ENCODE data around the gene YPEL2.

The YPEL2 gene

DNA sequence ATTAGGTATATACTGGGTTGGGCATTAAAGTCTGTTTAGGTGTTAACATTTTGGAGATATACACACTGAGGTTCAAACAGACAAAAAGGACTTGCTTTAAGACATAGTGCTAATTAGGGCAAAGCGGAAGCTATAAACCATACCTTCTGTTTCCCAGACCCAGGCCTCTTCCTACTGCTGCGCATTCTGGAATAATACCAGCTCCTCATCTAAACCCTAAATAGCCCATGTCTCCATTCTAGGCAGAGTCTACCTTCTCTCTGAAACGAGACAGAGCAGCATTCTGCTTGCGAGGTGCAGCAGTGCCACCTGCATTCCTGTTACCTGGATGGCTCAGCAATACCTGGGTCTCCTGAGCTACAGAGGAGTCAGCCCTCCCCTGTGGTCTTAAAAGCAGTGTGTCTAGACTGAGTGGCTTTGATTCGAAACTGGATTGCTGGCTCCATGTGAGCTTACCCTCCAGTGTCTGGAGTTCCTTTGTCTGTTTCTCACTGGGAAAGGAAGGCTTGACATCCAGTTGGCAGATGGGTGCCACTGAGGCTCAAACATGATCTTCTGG lies 6.4 kb downstream of the YPEL2 start:
- no peak for TF ChIP-seq POLR2AphosphoS5 (IDR thresholded peaks at IDR 0.05; ENCODE audit: low read depth, low read length)
- no peak for TF ChIP-seq FOXP2 (optimal IDR thresholded peaks at IDR 0.05; ENCODE audit: borderline replicate concordance, extremely low read depth, extremely low read length, insufficient read depth)
- TF ChIP-seq TAF1 (IDR thresholded peaks at IDR 0.05; ENCODE audit: borderline replicate concordance, insufficient read depth, low read length): no peak
- no peak for TF ChIP-seq SIN3A (IDR thresholded peaks at IDR 0.05; ENCODE audit: borderline replicate concordance, insufficient read depth, low read length)
- TF ChIP-seq REST (IDR thresholded peaks at IDR 0.05; ENCODE audit: insufficient read depth in 1 of 2, low read depth in 2 of 2, low read length in 2 of 2): no peak

DNA sequence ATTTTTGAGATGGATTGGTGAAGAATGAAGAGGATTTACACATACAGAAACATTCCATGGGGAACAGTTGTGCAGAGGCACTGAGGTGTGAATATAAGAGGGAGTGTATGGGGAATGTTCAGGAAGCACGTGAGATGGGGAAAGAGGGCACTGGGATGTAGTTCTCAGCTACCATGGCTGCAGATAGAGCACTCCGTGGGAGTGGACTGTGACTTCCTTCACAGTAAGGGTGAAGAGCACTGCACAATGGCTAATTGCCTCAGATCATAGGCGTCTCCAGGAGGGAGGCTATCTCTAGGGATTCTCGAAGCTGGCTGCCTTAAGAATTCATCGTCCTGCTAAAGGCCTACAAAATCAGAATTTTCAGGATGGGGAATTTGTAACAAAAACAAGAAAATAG lies 7.0 kb downstream of the YPEL2 start:
- TF ChIP-seq FOXP2 (optimal IDR thresholded peaks at IDR 0.05; ENCODE audit: borderline replicate concordance, extremely low read depth, extremely low read length, insufficient read depth) (no peak), POLR2AphosphoS5 (IDR thresholded peaks at IDR 0.05; ENCODE audit: low read depth, low read length) (no peak), REST (IDR thresholded peaks at IDR 0.05; ENCODE audit: insufficient read depth in 1 of 2, low read depth in 2 of 2, low read length in 2 of 2) (no peak), TAF1 (IDR thresholded peaks at IDR 0.05; ENCODE audit: borderline replicate concordance, insufficient read depth, low read length) (no peak), SIN3A (IDR thresholded peaks at IDR 0.05; ENCODE audit: borderline replicate concordance, insufficient read depth, low read length) (no peak)

GRCh38 chr17:59341922-59342321 lies 10.5 kb downstream of the YPEL2 start:
- TF ChIP-seq SIN3A (IDR thresholded peaks at IDR 0.05; ENCODE audit: borderline replicate concordance, insufficient read depth, low read length) (no peak), FOXP2 (optimal IDR thresholded peaks at IDR 0.05; ENCODE audit: borderline replicate concordance, extremely low read depth, extremely low read length, insufficient read depth) (no peak), POLR2AphosphoS5 (IDR thresholded peaks at IDR 0.05; ENCODE audit: low read depth, low read length) (no peak)

GRCh38 chr17:59342681-59343131 lies 11.3 kb downstream of the YPEL2 start:
- no peak for TF ChIP-seq REST (IDR thresholded peaks at IDR 0.05; ENCODE audit: insufficient read depth in 1 of 2, low read depth in 2 of 2, low read length in 2 of 2)
- no peak for TF ChIP-seq POLR2AphosphoS5 (IDR thresholded peaks at IDR 0.05; ENCODE audit: low read depth, low read length)
- no peak for TF ChIP-seq SIN3A (IDR thresholded peaks at IDR 0.05; ENCODE audit: borderline replicate concordance, insufficient read depth, low read length)
- TF ChIP-seq FOXP2 (optimal IDR thresholded peaks at IDR 0.05; ENCODE audit: borderline replicate concordance, extremely low read depth, extremely low read length, insufficient read depth): no peak
- no peak for TF ChIP-seq TAF1 (IDR thresholded peaks at IDR 0.05; ENCODE audit: borderline replicate concordance, insufficient read depth, low read length)

GRCh38 chr17:59345476-59345875 lies 14.0 kb downstream of the YPEL2 start:
- TF ChIP-seq REST (IDR thresholded peaks at IDR 0.05; ENCODE audit: insufficient read depth in 1 of 2, low read depth in 2 of 2, low read length in 2 of 2): no peak
- TF ChIP-seq TAF1 (IDR thresholded peaks at IDR 0.05; ENCODE audit: borderline replicate concordance, insufficient read depth, low read length): no peak
- TF ChIP-seq FOXP2 (optimal IDR thresholded peaks at IDR 0.05; ENCODE audit: borderline replicate concordance, extremely low read depth, extremely low read length, insufficient read depth): no peak
- no peak for TF ChIP-seq SIN3A (IDR thresholded peaks at IDR 0.05; ENCODE audit: borderline replicate concordance, insufficient read depth, low read length)
- no peak for TF ChIP-seq POLR2AphosphoS5 (IDR thresholded peaks at IDR 0.05; ENCODE audit: low read depth, low read length)

Data from PFSK-1 (cell line).